Liver (tissue), 9 donors: ENCODE data around the gene ANO8. TPM values are rescaled to one million over a fixed set of nuclear protein-coding genes. Genes with fewer than 3 reads are reported as not detected.

ENCODE experiments used
- DNase-seq: peaks from one replicate; pipeline ENCODE4 v3.0.0-alpha.2; 2017; ENCODE audit warnings: low spot score
- H3K27ac ChIP-seq, 2 donors: one replicate each; pipeline ENCODE4 v1.7.0; 2013; ENCODE audit warnings: inconsistent platforms in 2 of 2, low read length in 2 of 2, control low read depth in 1 of 2, low read depth in 1 of 2, mild to moderate bottlenecking in 1 of 2
- H3K27me3 ChIP-seq, 4 donors: one replicate each; pipeline versions ENCODE4 v1.6.1 to v1.7.0; 2013; ENCODE audit warnings: low read length in 3 of 4, inconsistent platforms in 1 of 4, mild to moderate bottlenecking in 1 of 4, moderate library complexity in 1 of 4; ENCODE audit not compliant: control insufficient read depth in 4 of 4, insufficient read depth in 4 of 4
- H3K36me3 ChIP-seq, 4 donors: one replicate each; pipeline versions ENCODE4 v1.6.1 to v1.7.0; 2013; ENCODE audit warnings: low read length in 3 of 4, mild to moderate bottlenecking in 3 of 4, low read depth in 1 of 4, moderate library complexity in 1 of 4; ENCODE audit not compliant: control insufficient read depth in 4 of 4, insufficient read depth in 3 of 4
- H3K4me1 ChIP-seq, 4 donors: one replicate each; pipeline versions ENCODE4 v1.6.1 to v1.7.0; 2013; ENCODE audit warnings: low read length in 3 of 4, mild to moderate bottlenecking in 3 of 4, moderate library complexity in 1 of 4; ENCODE audit not compliant: control insufficient read depth in 4 of 4, insufficient read depth in 4 of 4
- H3K4me3 ChIP-seq, 3 donors: one replicate each; pipeline versions ENCODE4 v1.6.1 to v1.7.0; 2013; ENCODE audit warnings: low read length in 3 of 3, control low read depth in 1 of 3, low read depth in 1 of 3, mild to moderate bottlenecking in 1 of 3
- H3K9ac ChIP-seq, 2 donors: one replicate each; pipeline ENCODE4 v1.7.0; 2013; ENCODE audit warnings: low read length in 2 of 2, mild to moderate bottlenecking in 2 of 2, moderate library complexity in 2 of 2, control low read depth in 1 of 2, low read depth in 1 of 2
- H3K9me3 ChIP-seq, 4 donors: one replicate each; pipeline versions ENCODE4 v1.6.1 to v1.7.0; 2013; ENCODE audit warnings: low read length in 3 of 4; ENCODE audit not compliant: control insufficient read depth in 4 of 4
- EGR1 ChIP-seq, 2 donors: IDR thresholded peaks; 2 replicates each; pipeline ENCODE4 v1.6.1; 2016 to 2018; ENCODE audit warnings: antibody characterized with exemption in 2 of 2, low read depth in 2 of 2
- FOXA1 ChIP-seq: IDR thresholded peaks from 2 replicates; pipeline ENCODE4 v1.6.1; 2016; ENCODE audit warnings: antibody characterized with exemption
- FOXA2 ChIP-seq: IDR thresholded peaks from 2 replicates; pipeline ENCODE4 v1.6.1; 2016; ENCODE audit warnings: antibody characterized with exemption
- GABPA ChIP-seq, 2 donors: IDR thresholded peaks in 1 of 2; conservative IDR thresholded peaks in 1 of 2; 2 replicates each; pipeline ENCODE4 v1.6.1; 2016; ENCODE audit warnings: antibody characterized with exemption in 2 of 2, mild to moderate bottlenecking in 1 of 2, moderate library complexity in 1 of 2
- HNF4A ChIP-seq, 2 donors: conservative IDR thresholded peaks; 2 replicates each; pipeline ENCODE4 v1.6.1; 2016; ENCODE audit warnings: antibody characterized with exemption in 2 of 2, mild to moderate bottlenecking in 2 of 2
- HNF4G ChIP-seq: IDR thresholded peaks from 2 replicates; pipeline ENCODE4 v1.6.1; 2016; ENCODE audit warnings: antibody characterized with exemption
- RAD21 ChIP-seq, 2 donors: IDR thresholded peaks; 2 replicates each; pipeline ENCODE4 v1.6.1; 2016; ENCODE audit warnings: antibody characterized with exemption in 2 of 2, mild to moderate bottlenecking in 2 of 2
- RXRA ChIP-seq, 2 donors: IDR thresholded peaks; 2 replicates each; pipeline ENCODE4 v1.6.1; 2017 to 2018; ENCODE audit warnings: antibody characterized with exemption in 2 of 2, mild to moderate bottlenecking in 1 of 2
- SP1 ChIP-seq: IDR thresholded peaks from 2 replicates; pipeline ENCODE4 v1.6.1; 2018; ENCODE audit warnings: antibody characterized with exemption, mild to moderate bottlenecking
- YY1 ChIP-seq: IDR thresholded peaks from 2 replicates; pipeline ENCODE4 v1.6.1; 2016; ENCODE audit warnings: antibody characterized with exemption, mild to moderate bottlenecking
- WGBS: extraction: QIAGEN DNeasy Blood & Tissue Kit; methylation state at CpG from one replicate; pipeline ENCODE4 v1.1.7; 2013; 5-methylcytosine and 5-hydroxymethylcytosine counted together
- polyA plus RNA-seq, 2 donors: library from polyadenylated mRNA; stranded (reverse) in 1 of 2; unstranded in 1 of 2; fragments of 200-250 nt in 1 of 2; fragments of >200 nt in 1 of 2; fragmentation: Nextera tagmentation in 1 of 2; extraction: Ambion mirVana in 1 of 2; gene quantifications; one replicate each; pipeline versions ENCODE4 v1.2.1 to v1.2.3, GENCODE V29; 2013 to 2015
- total RNA-seq, 2 donors: library from RNA; depleted of rRNA; stranded (reverse); fragments of >200 nt; gene quantifications; one replicate each; pipeline ENCODE4 v1.2.3, GENCODE V29; 2014
- TF ChIP-seq, protein P1 (sequence below): IDR thresholded peaks from 2 replicates; pipeline ENCODE4 v1.6.1; 2016; ENCODE audit warnings: antibody characterized with exemption, mild to moderate bottlenecking
- TF ChIP-seq, protein P2 (sequence below): IDR thresholded peaks from 2 replicates; pipeline ENCODE4 v1.6.1; 2016; ENCODE audit warnings: antibody characterized with exemption
- TF ChIP-seq, protein P3 (sequence below): IDR thresholded peaks from 2 replicates; pipeline ENCODE4 v1.6.1; 2016; ENCODE audit warnings: antibody characterized with exemption
- TF ChIP-seq, protein P4 (sequence below): IDR thresholded peaks from 2 replicates; pipeline ENCODE4 v1.6.1; 2016; ENCODE audit warnings: antibody characterized with exemption
- TF ChIP-seq, protein P5 (sequence below): fragments of 150-350 bp; IDR thresholded peaks from 2 replicates; pipeline ENCODE4 v1.5.1; 2017; ENCODE audit warnings: improper control_type of control experiment, low read depth, low read length; ENCODE audit not compliant: missing input control
- donor health status: healthy.
- donor health status: healthy.
- donor health status: healthy.
- donor health status: healthy.
- donor health status: healthy.

The ANO8 gene
- total and polyA plus RNA-seq, 4 donors = 0.75 to 5.8 (median 2.1) TPM

DNA sequence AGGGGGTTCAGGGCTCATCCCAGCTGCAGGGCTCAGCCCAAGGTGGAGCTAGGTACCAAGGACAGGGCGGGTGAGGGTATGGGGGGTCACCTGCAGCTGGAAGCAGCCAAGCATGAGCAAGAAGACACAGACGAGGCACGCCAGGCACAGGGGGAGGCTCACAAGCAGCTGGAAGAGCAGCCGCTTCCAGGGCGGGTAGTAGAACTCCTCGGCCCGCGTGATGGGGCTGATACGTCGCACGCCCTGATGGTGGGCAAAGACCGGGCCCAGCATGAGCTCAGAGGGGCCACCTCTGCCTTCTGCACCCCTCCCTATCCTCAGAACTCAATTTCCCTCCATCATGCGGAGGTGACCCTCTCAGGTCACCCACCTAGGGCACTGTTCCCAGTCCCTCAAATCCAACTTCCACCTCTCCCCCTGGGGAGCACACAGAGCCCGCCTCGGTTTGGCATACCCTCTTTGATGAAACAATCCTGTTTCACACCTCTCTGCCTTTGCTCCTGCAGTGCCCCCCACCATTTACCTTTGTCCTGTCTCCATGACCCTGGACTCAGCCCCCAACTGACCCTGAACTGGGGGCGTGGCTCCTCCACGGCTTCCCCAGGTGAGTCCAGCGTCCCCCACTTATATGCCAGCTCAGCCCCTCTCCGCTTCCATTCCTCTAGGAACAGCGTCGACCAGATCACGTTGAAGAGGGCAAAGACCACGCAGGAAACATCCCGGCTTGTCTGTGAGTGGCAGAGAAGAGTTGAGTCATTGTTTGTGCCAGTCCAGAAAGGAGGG is 4.2 kb downstream of the ANO8 start:
- no peak overlapping the region for H3K27ac ChIP-seq
- no peak overlapping the region for H3K4me3 ChIP-seq
- H3K36me3 ChIP-seq = no peaks in the 10 kb centered on the region
- H3K4me1 ChIP-seq = peaks cover 15 to 31% (median 24%) of the 10 kb centered on the region in 4 donors
- no peak for DNase-seq
- no peaks in the 10 kb centered on the region for H3K27me3 ChIP-seq
- TF ChIP-seq RAD21 (IDR thresholded peaks at IDR 0.05) (no peak), EGR1 (IDR thresholded peaks at IDR 0.05; ENCODE audit: low read depth in 2 of 2) (no peak), FOXA2 (no peak), SP1 (no peak), HNF4A (conservative IDR thresholded peaks at IDR 0.05) (no peak)
- TF ChIP-seq, protein P1, sequence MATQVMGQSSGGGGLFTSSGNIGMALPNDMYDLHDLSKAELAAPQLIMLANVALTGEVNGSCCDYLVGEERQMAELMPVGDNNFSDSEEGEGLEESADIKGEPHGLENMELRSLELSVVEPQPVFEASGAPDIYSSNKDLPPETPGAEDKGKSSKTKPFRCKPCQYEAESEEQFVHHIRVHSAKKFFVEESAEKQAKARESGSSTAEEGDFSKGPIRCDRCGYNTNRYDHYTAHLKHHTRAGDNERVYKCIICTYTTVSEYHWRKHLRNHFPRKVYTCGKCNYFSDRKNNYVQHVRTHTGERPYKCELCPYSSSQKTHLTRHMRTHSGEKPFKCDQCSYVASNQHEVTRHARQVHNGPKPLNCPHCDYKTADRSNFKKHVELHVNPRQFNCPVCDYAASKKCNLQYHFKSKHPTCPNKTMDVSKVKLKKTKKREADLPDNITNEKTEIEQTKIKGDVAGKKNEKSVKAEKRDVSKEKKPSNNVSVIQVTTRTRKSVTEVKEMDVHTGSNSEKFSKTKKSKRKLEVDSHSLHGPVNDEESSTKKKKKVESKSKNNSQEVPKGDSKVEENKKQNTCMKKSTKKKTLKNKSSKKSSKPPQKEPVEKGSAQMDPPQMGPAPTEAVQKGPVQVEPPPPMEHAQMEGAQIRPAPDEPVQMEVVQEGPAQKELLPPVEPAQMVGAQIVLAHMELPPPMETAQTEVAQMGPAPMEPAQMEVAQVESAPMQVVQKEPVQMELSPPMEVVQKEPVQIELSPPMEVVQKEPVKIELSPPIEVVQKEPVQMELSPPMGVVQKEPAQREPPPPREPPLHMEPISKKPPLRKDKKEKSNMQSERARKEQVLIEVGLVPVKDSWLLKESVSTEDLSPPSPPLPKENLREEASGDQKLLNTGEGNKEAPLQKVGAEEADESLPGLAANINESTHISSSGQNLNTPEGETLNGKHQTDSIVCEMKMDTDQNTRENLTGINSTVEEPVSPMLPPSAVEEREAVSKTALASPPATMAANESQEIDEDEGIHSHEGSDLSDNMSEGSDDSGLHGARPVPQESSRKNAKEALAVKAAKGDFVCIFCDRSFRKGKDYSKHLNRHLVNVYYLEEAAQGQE = no peak
- H3K9ac ChIP-seq = no peak overlapping the region
- WGBS = 94% methylated on average over 24 of the region's 24 CpGs
- no peaks in the 10 kb centered on the region for H3K9me3 ChIP-seq

DNA sequence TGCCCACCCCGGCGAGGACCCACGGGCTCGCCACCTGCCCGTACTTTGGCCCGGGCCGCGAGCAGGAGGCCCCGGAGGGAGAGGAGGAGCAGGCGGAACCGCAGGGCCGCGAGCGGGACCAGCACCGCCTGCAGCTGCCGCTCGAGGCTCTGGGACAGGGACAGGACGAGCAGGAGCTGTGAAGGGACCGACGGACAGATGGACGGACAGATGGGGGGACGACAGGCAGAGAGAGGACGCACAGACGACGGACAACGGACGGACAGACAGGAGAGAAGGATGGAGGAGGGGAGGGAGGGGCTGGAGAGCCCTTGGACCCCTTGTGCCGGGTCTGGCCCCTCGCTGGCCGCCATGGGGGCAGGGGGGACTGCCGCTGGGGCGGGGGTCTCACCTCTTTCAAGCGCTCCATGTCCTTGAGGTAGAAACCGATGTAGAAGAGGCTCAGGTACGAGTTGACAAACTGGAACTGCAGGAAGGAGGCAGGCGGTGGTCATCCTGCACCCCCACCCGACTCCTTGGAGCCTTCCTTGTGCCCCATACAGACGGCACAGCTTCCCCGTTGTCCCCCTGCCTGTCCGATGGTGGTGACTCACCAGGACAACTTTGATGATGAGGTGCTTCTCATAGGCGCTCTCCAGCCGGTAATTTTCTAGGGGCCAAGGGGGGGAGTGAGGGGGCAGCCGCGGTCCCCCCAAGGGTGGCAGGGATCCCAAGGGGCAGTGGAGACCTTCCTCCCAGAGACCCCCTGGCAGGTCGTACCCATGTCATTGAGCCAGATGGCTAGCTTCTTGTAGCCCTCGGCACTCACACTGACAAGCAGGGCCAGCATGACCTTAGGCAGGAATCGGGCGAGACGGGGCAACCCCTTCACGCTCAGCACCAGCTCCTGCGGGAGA is 5.0 kb downstream of the ANO8 start:
- 68% methylated on average over 51 of the region's 51 CpGs for WGBS
- peaks cover 15 to 32% (median 21%) of the 10 kb centered on the region in 4 donors for H3K4me1 ChIP-seq
- no peak overlapping the region for H3K27ac ChIP-seq
- H3K4me3 ChIP-seq = no peak overlapping the region
- H3K9ac ChIP-seq = no peak overlapping the region
- H3K9me3 ChIP-seq = no peaks in the 10 kb centered on the region
- TF ChIP-seq, protein P2, sequence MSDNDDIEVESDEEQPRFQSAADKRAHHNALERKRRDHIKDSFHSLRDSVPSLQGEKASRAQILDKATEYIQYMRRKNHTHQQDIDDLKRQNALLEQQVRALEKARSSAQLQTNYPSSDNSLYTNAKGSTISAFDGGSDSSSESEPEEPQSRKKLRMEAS = no peak
- TF ChIP-seq YY1 (no peak), HNF4A (conservative IDR thresholded peaks at IDR 0.05) (no peak), FOXA1 (no peak), HNF4G (no peak), RXRA (IDR thresholded peaks at IDR 0.05) (no peak), FOXA2 (no peak), GABPA (IDR thresholded peaks at IDR 0.05 in 1 of 2, conservative IDR thresholded peaks at IDR 0.05 in 1 of 2) (no peak)
- TF ChIP-seq, protein P3, sequence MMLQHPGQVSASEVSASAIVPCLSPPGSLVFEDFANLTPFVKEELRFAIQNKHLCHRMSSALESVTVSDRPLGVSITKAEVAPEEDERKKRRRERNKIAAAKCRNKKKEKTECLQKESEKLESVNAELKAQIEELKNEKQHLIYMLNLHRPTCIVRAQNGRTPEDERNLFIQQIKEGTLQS = no peak
- TF ChIP-seq, protein P4, sequence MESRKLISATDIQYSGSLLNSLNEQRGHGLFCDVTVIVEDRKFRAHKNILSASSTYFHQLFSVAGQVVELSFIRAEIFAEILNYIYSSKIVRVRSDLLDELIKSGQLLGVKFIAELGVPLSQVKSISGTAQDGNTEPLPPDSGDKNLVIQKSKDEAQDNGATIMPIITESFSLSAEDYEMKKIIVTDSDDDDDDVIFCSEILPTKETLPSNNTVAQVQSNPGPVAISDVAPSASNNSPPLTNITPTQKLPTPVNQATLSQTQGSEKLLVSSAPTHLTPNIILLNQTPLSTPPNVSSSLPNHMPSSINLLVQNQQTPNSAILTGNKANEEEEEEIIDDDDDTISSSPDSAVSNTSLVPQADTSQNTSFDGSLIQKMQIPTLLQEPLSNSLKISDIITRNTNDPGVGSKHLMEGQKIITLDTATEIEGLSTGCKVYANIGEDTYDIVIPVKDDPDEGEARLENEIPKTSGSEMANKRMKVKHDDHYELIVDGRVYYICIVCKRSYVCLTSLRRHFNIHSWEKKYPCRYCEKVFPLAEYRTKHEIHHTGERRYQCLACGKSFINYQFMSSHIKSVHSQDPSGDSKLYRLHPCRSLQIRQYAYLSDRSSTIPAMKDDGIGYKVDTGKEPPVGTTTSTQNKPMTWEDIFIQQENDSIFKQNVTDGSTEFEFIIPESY = no peak
- TF ChIP-seq, protein P5, sequence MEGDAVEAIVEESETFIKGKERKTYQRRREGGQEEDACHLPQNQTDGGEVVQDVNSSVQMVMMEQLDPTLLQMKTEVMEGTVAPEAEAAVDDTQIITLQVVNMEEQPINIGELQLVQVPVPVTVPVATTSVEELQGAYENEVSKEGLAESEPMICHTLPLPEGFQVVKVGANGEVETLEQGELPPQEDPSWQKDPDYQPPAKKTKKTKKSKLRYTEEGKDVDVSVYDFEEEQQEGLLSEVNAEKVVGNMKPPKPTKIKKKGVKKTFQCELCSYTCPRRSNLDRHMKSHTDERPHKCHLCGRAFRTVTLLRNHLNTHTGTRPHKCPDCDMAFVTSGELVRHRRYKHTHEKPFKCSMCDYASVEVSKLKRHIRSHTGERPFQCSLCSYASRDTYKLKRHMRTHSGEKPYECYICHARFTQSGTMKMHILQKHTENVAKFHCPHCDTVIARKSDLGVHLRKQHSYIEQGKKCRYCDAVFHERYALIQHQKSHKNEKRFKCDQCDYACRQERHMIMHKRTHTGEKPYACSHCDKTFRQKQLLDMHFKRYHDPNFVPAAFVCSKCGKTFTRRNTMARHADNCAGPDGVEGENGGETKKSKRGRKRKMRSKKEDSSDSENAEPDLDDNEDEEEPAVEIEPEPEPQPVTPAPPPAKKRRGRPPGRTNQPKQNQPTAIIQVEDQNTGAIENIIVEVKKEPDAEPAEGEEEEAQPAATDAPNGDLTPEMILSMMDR = no peak
- no peaks in the 10 kb centered on the region for H3K27me3 ChIP-seq
- H3K36me3 ChIP-seq = no peaks in the 10 kb centered on the region
- DNase-seq = no peak
